HG03439 (cell line): ENCODE results near the gene PDIA5.

ENCODE experiments used
- ATAC-seq: cut with Tn5 transposase; IDR thresholded peaks from one replicate; pipeline ENCODE4 v1.9.1; 2021; ENCODE audit warnings: mild to moderate bottlenecking, moderate library complexity; ENCODE audit not compliant: unreplicated experiment

Gene PDIA5

GRCh38 chr3:123070510-123070909, 3.7 kb downstream of the PDIA5 start:
- ATAC-seq = no peak

DNA sequence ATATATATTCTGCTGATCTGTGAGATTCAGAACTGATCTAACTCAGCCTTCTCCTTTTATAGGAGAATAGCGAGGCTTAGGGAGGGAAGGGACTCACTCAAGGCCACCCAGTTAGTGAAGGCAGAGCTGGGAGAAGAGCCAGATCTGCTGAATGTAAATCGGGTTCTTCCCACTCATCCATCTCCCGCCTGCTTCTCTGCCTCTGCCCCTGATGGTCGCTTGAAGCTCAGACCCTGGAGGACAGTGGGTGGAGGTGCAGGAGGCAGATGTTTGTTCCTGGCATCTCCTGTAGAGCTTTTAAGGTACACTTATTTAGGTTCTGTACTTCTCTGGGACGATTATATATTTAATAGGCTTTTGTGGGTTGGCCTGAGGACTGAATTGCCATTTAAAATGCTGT, 4.3 kb downstream of the PDIA5 start:
- no peak for ATAC-seq

DNA sequence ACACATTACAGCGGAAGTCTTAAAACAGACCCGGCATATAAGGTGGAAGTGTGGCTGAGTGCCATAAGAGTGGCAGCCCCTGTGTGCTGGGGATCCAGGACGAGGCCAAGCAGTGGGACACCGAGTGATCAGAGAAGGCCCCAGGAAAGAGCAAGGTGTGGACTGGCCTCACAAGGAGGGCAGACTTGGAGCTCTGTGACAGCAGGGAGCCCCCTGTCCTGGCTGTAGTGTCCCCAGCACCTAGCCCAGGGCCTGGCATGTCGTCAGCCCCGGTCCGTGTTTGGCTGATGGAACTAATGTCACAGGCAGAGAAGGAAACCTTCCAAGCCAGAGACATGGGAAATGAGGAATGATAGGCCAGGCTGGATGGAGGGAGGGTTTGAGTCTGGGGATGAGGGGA, 4.8 kb downstream of the PDIA5 start:
- no peak for ATAC-seq

- ATAC-seq = no peak
These were observed 5.3 kb downstream of the PDIA5 start for GRCh38 chr3:123072152-123072551.

GRCh38 chr3:123072564-123072963, 5.7 kb downstream of the PDIA5 start:
- no peak for ATAC-seq

GRCh38 chr3:123075359-123075758, 8.5 kb downstream of the PDIA5 start:
- no peak for ATAC-seq

GRCh38 chr3:123076112-123076495, 9.3 kb downstream of the PDIA5 start:
- ATAC-seq = no peak

GRCh38 chr3:123076496-123077418, 9.9 kb downstream of the PDIA5 start:
- no peak for ATAC-seq

- ATAC-seq = no peak
These were observed 11.3 kb downstream of the PDIA5 start for GRCh38 chr3:123078101-123078500.

DNA sequence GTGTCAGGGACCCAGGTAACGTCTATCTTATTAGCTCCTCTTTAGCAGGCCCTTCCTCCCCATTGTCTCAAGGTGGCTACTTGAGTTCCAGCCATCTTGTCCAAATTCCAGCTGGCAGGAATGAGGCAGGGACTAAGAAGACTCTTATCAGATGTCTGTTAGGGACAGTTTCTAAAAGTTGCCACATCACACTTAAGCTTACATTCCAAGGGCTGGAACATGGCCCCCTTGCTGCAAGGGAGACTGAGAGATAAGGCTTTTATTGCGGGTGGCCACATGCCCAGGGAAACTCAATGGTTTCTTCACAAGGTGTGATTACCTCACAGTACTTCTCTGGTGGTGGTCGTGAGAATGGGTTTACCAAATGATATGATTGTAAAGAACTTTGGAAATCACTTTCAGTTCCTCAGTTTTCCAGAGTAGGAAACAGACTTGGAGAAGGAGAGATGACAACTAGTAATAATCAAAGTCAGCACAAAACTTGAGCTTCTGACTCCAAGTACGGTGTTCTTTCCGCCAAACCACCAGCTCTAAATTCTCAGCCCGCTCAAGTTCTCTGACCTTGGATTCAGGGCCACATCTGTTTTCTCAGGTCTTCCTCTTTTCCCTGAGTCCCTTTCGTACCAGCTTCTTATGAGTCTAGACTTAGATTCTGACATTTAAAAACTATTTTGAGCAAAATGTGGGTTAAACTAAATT, 14.2 kb downstream of the PDIA5 start:
- ATAC-seq = no peak

GRCh38 chr3:123081718-123082369, 15.0 kb downstream of the PDIA5 start:
- no peak for ATAC-seq

GRCh38 chr3:123082370-123083065, 15.7 kb downstream of the PDIA5 start:
- ATAC-seq = no peak

GRCh38 chr3:123083383-123084124, 16.7 kb downstream of the PDIA5 start:
- no peak for ATAC-seq

DNA sequence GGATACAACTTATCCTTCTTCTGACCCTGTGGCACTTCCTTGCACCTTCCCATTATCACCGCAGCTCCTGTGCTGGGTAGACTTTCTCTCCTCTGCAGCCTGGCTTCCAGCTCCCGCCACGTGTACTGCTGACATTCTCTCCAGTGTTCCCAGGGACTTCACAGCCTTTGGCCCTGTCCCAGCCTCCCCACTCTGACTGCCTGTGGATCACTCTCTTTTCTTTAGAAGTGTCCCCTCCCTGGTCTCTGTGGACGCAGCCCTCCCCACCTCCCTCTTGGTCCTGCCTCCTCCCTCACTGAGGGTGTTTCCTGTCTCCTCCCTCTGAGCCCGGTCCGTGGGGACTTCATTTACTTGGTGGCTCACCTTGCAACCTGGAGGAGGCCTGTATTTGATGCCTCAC, 17.4 kb downstream of the PDIA5 start:
- no peak for ATAC-seq

- no peak for ATAC-seq
These were observed 18.0 kb downstream of the PDIA5 start for GRCh38 chr3:123084738-123085237.

DNA sequence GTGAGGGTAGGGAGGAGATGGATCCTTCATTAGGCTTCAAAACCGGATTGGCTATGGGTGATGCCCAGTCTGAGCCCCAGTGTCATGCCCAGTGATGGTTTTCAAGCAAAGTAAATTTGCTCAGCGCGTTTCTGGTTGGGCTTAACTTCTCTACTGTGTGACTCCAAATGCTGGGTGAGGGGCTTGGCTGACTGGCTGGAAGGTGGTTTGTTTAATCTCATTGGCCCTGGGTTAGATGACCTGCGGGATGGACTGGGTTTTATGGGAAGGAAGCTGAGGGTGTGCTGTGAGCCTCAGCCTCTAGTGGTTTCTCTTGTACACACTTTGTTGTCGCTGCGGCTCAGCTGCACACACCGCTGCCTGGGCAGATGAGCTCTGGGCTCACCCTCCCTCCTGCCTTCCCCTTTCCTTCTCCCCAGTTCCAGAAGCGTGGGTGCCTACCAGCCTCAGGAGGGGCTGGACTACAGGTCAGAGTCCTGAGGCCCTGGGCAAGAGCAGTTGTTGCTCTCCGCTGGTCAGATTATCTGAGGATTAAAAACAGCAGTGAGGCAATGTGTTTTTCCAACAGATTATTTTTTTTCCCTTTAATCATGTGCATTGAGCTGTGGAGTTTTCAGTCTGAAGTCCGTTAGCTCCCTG, 18.6 kb downstream of the PDIA5 start:
- ATAC-seq = no peak

GRCh38 chr3:123085932-123086627, 19.3 kb downstream of the PDIA5 start:
- no peak for ATAC-seq

GRCh38 chr3:123088387-123088786, 21.6 kb downstream of the PDIA5 start:
- no peak for ATAC-seq
